ENCODE results near the gene NKAIN4.

NKAIN4 gene

GRCh38 chr20:63238514-63239125 is 15.6 kb downstream of the NKAIN4 start:
- CTCF ChIA-PET: no interaction called here
- POLR2A ChIA-PET: no interaction called here
- DNase-seq (ENCODE audit: extremely low spot score): no peak
- TF ChIP-seq L3MBTL2 (conservative IDR thresholded peaks at IDR 0.05) (no peak), ELF4 (IDR thresholded peaks at IDR 0.05) (no peak), SUZ12 (IDR thresholded peaks at IDR 0.05) (no peak), BHLHE40 (IDR thresholded peaks at IDR 0.05; ENCODE audit: borderline replicate concordance) (no peak), CTBP1 (IDR thresholded peaks at IDR 0.05; ENCODE audit: borderline replicate concordance) (no peak), FOXA1 (IDR thresholded peaks at IDR 0.05) (no peak), TARDBP (IDR thresholded peaks at IDR 0.05) (no peak), SP1 (IDR thresholded peaks at IDR 0.05) (no peak)

- TF ChIP-seq SP1 (IDR thresholded peaks at IDR 0.05) (no peak), HDGF (IDR thresholded peaks at IDR 0.05; ENCODE audit: borderline replicate concordance) (no peak), SUZ12 (IDR thresholded peaks at IDR 0.05) (no peak), FOXM1 (IDR thresholded peaks at IDR 0.05; ENCODE audit: borderline replicate concordance) (no peak), ARNT (IDR thresholded peaks at IDR 0.05) (no peak), FOXA1 (IDR thresholded peaks at IDR 0.05) (no peak), NFRKB (IDR thresholded peaks at IDR 0.05) (no peak), BHLHE40 (IDR thresholded peaks at IDR 0.05; ENCODE audit: borderline replicate concordance) (no peak), FOXK2 (IDR thresholded peaks at IDR 0.05) (no peak), ELF4 (IDR thresholded peaks at IDR 0.05) (no peak), ZNF384 (IDR thresholded peaks at IDR 0.05) (no peak), PKNOX1 (IDR thresholded peaks at IDR 0.05) (no peak), TARDBP (IDR thresholded peaks at IDR 0.05) (no peak), LEF1 (IDR thresholded peaks at IDR 0.05; ENCODE audit: borderline replicate concordance) (no peak), L3MBTL2 (conservative IDR thresholded peaks at IDR 0.05) (no peak)
- ChIA-PET CTCF (no interaction called here), POLR2A (no interaction called here)
- DNase-seq (ENCODE audit: extremely low spot score): no peak
These were observed 16.2 kb downstream of the NKAIN4 start for GRCh38 chr20:63238031-63238430.

- CTCF ChIA-PET: interaction anchor here (1.4 to 2.1 kb wide), 2 partner anchors 13 kb away, joined by 5 to 6 read pairs; no protein-coding TSS in a partner anchor
- TF ChIP-seq PKNOX1 (IDR thresholded peaks at IDR 0.05) (no peak), ZNF384 (IDR thresholded peaks at IDR 0.05) (no peak), HDGF (IDR thresholded peaks at IDR 0.05; ENCODE audit: borderline replicate concordance) (no peak), SUZ12 (IDR thresholded peaks at IDR 0.05) (no peak), ARNT (IDR thresholded peaks at IDR 0.05) (no peak), LEF1 (IDR thresholded peaks at IDR 0.05; ENCODE audit: borderline replicate concordance) (no peak), FOXK2 (IDR thresholded peaks at IDR 0.05) (no peak), ELF4 (IDR thresholded peaks at IDR 0.05) (no peak), BHLHE40 (IDR thresholded peaks at IDR 0.05; ENCODE audit: borderline replicate concordance) (no peak), NFRKB (IDR thresholded peaks at IDR 0.05) (no peak)
- POLR2A ChIA-PET: no interaction called here
- DNase-seq (ENCODE audit: extremely low spot score): no peak
These were observed 18.0 kb downstream of the NKAIN4 start for GRCh38 chr20:63236116-63236837.

GRCh38 chr20:63235399-63235983 is 18.8 kb downstream of the NKAIN4 start, which contains the start of gene BIRC7:
Gene BIRC7 (plus strand): TSS chr20:63235905. CDS start chr20:63236097, 192 bp downstream.
- POLR2A ChIA-PET: no interaction called here
- CTCF ChIA-PET: interaction anchor here (0.6 to 2.1 kb wide), 2 partner anchors 12 to 24 kb away, joined by 3 to 6 read pairs; no protein-coding TSS in a partner anchor
- no peak for DNase-seq (ENCODE audit: extremely low spot score)
- no peak for TF ChIP-seq ARNT (IDR thresholded peaks at IDR 0.05)

GRCh38 chr20:63234693-63235398 is 19.4 kb downstream of the NKAIN4 start:
- DNase-seq (ENCODE audit: extremely low spot score): no peak
- ChIA-PET POLR2A (no interaction called here), CTCF (interaction anchor here (0.6 to 2.1 kb wide), 2 partner anchors 12 to 24 kb away, joined by 3 to 6 read pairs; no protein-coding TSS in a partner anchor)
- TF ChIP-seq TARDBP (IDR thresholded peaks at IDR 0.05) (no peak), FOXA1 (IDR thresholded peaks at IDR 0.05) (no peak), FOXK2 (IDR thresholded peaks at IDR 0.05) (no peak), FOXM1 (IDR thresholded peaks at IDR 0.05; ENCODE audit: borderline replicate concordance) (no peak), SP1 (IDR thresholded peaks at IDR 0.05) (no peak), ELF4 (IDR thresholded peaks at IDR 0.05) (no peak), SUZ12 (IDR thresholded peaks at IDR 0.05) (no peak), L3MBTL2 (conservative IDR thresholded peaks at IDR 0.05) (no peak)

- no peak for DNase-seq (ENCODE audit: extremely low spot score)
- TF ChIP-seq SUZ12 (IDR thresholded peaks at IDR 0.05) (no peak), HDGF (IDR thresholded peaks at IDR 0.05; ENCODE audit: borderline replicate concordance) (no peak), FOXK2 (IDR thresholded peaks at IDR 0.05) (no peak), SP1 (IDR thresholded peaks at IDR 0.05) (no peak), PKNOX1 (IDR thresholded peaks at IDR 0.05) (no peak), FOXM1 (IDR thresholded peaks at IDR 0.05; ENCODE audit: borderline replicate concordance) (no peak), CTBP1 (IDR thresholded peaks at IDR 0.05; ENCODE audit: borderline replicate concordance) (no peak), TARDBP (IDR thresholded peaks at IDR 0.05) (no peak), ELF4 (IDR thresholded peaks at IDR 0.05) (no peak)
- POLR2A ChIA-PET: no interaction called here
- CTCF ChIA-PET: interaction anchor here (1.7 kb wide), 1 partner anchor 11 kb away, joined by 18 read pairs; no protein-coding TSS in a partner anchor
These were observed 20.3 kb downstream of the NKAIN4 start for GRCh38 chr20:63233924-63234323.
